NCI-H128 (cell line): ENCODE data around the gene PPEF2.
"Not testable (repeated sequence)": the region's sequence is repeated elsewhere in the genome, so short reads cannot be mapped to it uniquely, and the experiment has no call there.

Source experiments
- DNase-seq: peaks from one replicate; lab custom pipeline; 2025; ENCODE audit not compliant: unreplicated experiment; lab: John Stamatoyannopoulos, UW

PPEF2 gene, protein sequence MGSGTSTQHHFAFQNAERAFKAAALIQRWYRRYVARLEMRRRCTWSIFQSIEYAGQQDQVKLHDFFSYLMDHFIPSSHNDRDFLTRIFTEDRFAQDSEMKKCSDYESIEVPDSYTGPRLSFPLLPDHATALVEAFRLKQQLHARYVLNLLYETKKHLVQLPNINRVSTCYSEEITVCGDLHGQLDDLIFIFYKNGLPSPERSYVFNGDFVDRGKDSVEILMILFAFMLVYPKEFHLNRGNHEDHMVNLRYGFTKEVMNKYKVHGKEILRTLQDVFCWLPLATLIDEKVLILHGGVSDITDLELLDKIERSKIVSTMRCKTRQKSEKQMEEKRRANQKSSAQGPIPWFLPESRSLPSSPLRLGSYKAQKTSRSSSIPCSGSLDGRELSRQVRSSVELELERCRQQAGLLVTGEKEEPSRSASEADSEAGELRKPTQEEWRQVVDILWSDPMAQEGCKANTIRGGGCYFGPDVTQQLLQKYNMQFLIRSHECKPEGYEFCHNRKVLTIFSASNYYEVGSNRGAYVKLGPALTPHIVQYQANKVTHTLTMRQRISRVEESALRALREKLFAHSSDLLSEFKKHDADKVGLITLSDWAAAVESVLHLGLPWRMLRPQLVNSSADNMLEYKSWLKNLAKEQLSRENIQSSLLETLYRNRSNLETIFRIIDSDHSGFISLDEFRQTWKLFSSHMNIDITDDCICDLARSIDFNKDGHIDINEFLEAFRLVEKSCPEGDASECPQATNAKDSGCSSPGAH

DNA sequence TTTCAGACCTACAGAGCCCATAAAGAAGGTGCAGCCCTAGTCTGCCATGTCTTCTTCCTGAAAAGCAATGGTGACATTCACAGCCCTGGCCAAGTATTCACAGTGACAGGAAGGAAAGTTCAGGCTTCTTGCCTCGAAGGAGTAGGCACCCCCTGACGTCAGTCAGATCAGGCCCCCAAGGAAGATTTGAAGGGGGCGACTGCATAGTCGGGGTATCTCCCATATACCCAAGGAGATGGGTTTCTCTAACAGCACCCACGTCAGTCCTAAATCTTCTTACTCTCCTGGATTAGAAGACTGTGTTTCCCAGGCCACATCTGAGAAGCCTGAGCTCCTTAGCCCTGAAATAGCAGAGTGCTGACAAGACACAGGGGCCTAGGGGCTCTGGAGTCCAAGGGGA is at the start of gene PPEF2:
Gene PPEF2 (minus strand): TSS at position 101 of the 400 bp plus-strand sequence. CDS start 6,127 bp downstream, outside the sequence.
- DNase-seq: no peak

DNA sequence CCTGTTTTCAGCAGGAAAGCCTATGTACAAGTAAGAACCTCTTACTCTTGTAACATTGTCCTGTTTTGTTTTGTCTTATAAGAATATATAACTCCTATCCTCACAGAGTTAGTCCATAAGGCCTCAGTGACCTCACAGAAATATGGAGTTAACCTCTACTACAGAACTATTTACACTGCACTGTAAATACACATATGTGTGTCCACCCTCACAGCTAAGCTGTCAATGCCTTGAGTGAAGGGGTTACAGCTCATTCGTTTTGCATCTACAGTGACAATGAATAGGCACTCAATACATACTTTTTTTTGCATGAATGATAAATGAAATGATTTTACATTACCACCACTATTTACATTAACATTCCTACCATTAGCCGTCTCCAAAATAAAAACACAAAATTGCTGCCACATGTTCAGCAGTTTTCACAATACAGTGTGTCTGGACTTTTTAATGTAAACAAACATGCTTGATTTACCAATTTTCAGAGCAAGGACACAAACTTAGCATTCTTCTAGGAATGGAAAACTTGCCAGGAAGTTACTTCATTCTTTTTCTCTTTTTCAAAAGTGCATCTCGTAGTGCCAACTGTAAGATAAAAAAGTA is 48.1 kb upstream of the PPEF2 start:
- DNase-seq: no peak

DNA sequence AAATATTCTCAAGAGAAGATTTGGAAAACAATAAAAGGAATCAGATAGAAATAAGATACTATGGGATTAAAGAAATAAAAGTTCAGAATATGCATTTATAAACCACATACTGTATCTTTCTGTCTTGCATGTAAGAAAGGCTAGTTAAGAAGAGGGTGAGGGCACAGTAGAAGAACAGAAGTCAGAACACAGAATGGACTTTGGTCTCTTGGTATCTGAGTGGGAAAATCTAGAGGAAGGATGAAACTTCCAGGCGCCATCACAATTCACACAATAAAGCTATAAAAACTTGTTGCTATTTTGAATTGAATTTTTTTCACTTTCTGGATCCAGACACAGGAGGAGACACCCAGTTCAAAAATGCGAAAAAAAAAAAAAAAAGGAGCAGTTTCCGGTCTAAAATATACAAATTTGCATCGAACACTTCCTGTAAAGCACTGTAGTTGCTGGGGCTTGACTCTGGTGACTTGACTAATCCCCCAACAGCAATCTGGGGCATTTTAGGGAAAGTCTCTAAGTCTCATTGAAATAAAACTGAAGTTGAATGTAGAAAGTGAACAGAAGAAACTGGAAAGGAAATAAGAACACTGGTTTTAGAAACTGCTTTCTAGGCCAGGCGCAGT is 46.7 kb upstream of the PPEF2 start:
- DNase-seq: no peak

DNA sequence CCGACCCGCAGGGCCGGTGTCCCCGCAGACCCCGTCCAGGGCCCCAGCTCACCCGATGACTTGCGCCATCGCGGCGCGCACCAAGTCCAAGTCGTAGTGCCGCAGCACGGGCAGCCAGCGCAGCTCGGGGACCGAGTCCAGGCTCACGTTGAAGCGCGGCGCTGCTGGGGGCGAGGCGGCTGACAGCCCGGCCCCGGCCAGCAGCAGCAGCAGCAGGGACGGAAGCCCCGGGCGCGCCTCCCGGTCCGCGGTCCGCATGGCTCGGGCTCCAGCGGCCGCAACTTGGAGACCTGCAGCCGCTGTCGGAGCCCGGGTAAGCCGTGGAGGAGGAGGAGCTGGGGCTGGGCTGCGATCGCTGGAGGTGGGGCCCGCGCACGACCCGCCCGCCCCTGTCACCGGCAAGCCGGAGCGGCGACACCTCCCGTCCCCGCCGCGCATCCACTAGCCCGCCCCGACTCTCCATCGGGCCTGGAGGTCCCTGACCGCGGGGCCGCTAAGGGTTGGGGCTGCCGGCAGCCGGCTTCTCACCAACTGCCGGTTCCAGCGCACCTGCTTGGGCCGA is 38.5 kb upstream of the PPEF2 start, which contains the start of gene NAAA:
Gene NAAA (minus strand): TSS at position 322 of the 562 bp plus-strand sequence. CDS start 64 bp downstream, at position 258.
- DNase-seq: peak; percentile 20

DNA sequence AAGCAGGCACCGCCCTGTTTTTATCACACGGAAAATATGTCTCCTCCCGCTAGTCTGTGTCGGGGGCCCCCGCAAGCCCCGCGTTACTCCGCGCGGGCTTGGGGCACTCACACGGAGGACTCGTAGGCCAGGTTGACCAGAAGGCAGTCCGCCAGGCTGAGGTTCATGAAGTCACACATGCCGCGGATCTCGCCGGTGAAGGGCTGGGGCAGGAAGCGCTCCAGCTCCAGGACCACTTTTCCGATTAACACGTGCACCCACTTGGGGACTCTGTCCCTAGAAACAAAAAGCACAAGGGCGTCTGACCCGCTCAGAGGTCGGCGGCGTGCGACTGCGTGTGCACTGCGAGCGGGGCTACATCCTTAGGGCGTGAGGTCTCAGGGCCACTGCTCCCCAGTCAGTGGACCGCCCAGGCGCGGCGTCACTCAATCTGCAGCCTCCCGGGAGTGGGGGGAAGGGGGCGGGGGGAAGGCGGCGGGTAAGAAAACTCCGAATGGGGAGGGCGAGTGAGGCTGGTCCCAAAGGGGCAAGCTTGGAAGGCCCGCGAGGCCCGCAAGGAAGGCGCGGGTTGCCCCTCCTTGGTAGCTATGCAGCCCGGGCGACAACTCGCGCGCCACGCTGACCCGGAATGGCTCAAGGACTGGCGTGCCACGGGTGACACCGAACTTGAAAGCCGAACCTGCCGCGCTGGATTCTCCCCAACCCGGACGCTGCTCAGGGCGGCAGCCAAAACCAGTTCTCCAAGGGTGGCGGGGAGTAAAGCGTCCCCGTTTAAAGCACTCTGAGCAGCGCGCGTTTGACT is 37.8 kb upstream of the PPEF2 start:
- DNase-seq: no peak

DNA sequence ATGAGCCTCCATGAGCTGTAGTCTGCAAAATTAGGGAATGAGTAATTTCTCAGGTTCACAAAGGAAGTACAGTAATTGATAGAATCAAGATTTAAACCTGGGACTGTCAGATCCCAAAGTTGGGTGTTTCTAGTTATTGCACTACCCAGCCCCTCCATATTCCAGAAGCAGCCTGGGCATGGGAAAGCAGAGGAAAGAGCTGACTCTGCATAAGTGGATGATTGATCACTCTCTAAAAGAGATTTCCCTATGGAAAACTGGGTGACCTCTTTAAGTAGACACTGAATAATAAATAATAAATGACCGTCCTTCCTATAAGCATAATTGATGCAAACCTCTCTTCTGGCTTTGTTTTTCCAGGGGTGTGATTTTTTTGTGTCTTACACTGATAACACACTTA is 33.4 kb upstream of the PPEF2 start:
- no peak for DNase-seq

DNA sequence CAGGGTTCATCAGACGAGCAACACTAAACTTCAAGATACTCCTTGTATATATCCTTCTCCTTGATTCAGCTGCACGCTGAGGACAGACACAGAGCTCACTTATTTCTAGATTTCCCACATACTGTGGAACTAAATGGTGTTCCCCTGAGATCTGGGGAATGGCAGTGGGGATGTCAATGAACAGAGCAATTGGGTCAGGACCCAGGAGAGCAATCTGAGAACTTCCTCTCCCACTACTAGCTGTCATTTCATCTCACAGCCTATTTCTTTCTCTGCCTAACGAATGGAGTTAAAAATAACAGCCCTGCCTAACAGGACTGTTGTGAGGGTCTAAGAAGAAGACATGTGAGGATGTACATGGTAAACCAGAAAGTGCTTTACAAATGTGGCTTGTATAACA is 27.9 kb upstream of the PPEF2 start:
- DNase-seq: no peak

DNA sequence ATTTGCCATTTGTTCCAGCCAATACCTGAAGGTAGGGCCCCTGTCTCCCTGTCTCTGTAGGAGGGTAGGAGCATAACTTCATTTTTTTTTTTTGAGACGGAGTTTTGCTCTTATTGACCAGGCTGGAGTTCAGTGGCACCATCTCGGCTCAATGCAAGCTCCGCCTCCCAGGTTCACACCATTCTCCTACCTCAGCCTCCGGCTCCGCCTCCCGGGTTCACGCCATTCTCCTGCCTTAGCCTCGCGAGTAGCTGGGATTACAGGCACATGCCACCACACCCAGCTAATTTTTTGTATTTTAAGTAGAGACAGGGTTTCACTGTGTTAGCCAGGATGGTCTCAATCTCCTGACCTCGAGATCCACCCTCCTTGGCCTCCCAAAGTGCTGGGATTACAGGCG is 22.7 kb upstream of the PPEF2 start:
- not testable (repeated sequence) for DNase-seq

DNA sequence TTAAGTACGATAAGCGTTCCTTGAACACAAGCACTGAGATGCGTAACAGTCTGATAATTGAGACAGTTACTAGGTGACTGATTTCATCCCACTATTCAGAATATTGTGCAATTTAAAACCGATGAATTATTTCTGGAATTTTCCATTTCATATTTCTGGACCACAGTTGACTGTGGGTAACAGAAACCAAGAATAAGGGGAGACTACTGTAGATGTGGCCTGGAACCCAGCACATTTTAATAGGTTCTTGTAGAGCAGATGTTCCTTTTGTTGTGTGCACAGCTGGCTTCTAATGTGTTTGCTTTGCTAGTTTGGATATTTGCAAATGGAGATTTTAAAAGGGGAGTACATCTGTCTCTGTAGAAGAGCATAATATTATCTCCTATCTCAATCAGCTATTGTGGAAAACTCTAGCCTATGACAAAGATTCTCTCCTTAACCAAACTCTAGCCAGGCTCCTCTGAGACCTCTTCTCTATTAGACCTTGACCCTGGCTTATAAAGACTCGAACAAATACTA is 22.1 kb upstream of the PPEF2 start:
- no peak for DNase-seq

DNA sequence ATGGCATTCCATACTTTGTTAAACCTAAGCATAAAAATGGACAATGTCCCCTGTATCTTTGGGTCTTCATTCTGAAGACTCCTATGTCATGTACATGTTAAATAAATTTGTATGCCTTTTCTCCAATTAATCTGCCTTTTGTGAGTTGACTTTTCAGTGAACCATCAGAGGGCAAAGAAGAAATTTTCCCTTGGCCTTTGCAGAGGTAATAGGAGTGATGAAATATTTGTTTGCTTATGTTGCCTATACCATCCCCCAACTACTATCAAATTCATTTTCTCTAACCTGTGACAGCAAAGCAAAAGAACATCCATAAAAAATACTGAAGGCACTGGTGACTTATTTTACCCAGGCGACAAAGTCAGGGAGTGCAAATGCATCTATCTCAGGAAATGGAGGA is 20.3 kb upstream of the PPEF2 start:
- DNase-seq: no peak

DNA sequence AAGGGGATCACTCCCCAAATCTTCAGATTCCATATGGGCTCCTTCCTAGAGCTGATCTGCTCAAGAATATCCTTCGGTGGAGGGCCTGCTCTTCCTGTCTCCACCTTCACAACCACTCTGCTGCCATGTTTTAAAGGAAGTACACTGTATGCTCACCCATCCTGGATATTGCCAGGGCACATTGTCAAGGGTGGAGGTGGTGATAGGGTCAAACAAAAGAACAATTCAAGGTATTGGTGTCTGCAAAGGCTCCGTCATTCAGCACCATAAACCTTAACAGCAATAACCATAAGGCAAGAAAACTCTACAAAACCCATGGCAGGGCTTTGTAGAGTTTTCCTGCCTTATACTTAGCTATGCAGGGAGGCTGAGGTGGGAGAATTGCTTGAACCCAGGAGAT is 19.7 kb upstream of the PPEF2 start:
- DNase-seq: no peak

DNA sequence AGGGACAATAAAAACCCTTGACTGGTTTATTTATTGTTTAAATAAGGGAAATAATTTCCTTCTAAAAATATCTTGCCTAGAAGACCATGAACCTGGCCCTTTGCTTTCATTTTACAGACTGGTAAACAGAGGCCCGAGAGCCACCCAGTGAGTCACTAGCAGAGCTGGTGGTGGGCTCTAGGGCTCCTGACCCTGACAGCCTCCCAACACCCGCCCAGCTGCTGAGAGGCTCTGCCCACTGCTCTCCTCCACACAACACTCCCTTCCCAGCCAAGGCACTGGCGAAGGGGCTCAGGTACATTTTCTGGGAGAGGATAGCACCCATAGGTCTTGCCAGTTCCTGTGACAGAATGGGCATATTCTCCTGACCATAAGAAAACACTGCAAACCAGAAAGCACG is 18.1 kb upstream of the PPEF2 start:
- DNase-seq: no peak

DNA sequence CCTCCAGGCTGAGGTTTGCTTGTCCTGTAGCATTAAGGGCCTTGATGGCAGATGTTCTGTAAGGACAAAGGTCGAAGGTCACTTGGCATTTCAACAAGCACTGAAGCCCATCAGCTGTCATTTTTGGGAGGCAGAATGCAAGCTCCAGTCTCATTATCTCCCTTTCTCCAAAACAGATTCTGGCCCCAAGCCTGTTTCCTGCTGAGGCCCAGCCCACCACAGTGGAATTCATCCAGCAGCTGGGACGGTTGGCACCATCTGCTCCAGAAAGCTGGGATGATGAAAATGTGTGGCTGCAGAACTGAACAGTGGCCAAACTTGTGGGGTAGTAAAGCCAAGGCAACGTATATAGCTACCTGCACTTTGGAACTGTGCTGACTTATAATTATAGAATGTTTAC is 17.7 kb upstream of the PPEF2 start:
- no peak for DNase-seq

DNA sequence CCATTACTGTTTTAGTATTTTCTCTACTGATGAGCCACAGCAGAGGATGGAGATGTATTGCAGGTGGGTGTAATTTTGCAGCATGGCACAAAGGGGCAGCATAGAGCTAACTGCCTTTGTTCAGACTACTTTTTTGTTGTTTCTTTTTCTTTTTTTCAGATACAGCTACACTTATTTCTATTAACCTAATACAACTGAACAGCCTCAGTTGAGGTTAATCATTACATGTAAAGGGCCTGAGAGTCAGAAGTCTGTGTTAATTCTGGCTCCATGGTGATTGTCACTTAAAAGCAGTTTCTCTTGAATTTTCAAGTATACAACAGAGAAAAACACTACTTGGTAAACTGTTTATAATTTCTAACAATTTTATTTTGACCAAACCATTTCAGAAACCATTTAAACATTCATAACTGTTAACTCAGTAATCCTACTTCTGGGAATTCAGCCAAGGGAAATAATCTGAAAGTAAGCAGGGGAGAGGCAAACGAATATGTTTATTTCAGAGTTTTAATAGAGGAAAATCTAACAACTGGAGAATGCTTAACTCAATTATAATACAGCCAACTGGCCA is 13.9 kb upstream of the PPEF2 start:
- DNase-seq: no peak

DNA sequence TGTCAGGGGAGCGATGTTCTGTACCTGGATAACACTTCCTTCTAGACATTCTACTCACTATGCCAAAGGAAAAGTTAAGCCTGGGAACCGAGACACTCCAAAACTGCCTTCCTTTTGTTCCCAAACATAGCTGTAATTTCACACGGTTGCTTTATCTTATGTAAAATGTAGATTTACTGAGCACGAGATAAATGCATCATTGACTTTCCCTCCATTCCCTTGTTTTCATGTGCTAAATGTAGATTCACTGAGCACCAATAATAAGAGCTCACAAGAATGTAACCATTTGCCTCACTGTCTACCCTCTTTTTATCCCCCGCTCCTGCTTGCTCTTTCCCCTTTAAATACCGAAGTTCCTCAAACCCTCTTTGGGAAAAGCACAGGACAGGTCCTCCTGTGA is 10.7 kb upstream of the PPEF2 start:
- DNase-seq: no peak

DNA sequence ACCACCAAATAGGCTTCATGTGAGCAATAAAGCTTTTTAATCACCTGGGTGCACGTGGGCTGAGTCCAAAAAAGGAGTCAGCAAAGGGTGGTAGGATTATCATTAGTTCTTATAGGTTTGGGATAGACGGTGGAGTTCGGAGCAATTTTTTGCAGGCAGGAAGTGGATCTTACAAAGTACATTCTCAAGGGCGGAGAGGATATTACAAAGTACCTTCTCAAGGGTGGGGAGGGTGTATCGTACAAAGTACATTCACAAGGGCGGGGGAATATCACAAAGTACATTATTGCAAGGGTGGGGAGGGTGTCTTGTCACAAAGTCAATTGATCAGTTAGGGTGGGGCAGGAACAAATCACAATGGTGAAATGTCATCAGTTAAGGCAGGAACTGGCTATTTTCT is 8.6 kb upstream of the PPEF2 start:
- not testable (repeated sequence) for DNase-seq

DNA sequence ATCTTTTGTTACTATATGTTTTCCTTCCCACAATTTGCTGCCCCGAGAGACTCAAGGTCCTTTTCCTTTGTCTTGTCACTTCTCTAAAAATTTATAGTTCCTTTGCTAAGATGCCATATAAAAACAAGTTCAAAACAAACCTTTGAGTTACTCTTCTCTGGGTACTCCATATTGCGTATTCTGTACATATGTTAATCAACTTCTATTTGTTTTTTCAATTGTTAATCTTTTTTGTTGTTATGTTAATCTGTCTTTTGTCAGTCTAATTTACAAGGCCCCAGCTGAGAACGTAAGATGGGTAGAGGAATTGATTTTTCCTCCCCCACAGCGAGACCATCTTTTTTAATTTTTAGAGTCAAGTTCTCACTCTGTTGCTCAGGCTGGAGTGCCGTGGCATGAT is 7.2 kb upstream of the PPEF2 start:
- DNase-seq: no peak

DNA sequence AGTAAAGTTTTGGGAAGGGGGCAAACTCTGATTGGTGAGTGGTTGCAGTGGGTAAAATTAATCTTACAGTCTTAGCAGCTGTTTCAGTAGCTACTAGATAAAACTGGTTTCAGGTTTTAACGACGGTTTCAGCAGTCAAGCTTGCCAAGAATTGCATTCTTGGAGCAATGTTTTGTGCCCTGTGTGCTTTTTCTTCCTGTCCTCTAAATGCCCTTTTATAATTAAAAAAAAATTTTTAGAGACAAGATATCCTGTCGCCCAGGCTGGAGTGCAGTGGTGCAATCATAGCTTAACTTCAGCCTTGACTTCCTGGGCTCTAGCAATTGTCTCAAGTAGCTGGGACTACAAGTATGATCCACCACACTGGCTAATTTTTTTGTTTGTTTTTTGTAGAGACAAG is 6.3 kb upstream of the PPEF2 start:
- DNase-seq: no peak

DNA sequence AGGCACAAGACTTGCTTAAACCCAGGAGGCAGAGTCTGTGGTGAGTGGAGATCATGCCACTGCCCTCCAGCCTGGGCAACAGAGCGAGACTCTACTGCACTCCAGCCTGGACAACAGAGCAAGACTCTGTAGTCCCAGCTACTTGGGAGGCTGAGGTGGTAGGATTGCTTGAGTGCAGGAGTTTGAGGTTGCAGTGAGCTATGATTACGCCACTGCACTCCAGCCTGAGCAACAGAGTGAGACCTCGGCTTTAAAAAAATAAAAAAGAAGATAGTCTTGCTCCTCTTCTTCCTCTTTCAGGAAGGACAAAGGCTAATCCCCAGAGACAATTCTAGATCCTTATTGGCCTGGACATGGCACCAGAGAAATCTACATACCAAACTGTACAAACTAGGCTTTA is 5.7 kb upstream of the PPEF2 start:
- no peak for DNase-seq

DNA sequence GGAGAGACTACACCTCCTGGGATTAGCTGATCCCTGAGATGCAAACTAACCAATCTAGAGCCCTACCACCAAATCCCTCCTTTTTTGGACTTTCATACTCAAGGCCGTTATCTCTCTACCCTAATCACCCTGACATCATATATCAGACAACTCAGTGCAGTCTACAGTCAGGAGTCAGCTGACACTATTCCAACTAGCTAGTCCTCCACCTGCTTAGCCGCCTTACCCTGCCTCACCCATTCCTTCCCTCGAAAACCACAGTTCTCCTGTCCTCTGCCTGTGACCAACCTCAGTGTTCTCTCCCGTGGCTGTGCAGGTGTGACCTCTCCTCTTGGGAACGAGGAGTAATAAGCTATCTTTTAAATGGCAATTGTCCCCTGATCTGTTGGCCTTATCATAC is 1.8 kb upstream of the PPEF2 start:
- DNase-seq: no peak
